ENCODE data around the gene RBM33.

RBM33 gene

GRCh38 chr7:155776606-155777005 lies 132.1 kb downstream of the RBM33 start:
- H3K27me3 ChIP-seq (replicated peaks; ENCODE audit: insufficient read depth, low read length) = no peaks in the 10 kb centered on the region
- H3F3A ChIP-seq (ENCODE audit: insufficient read depth, low read length) = no peaks in the 10 kb centered on the region
- H3K9me3 ChIP-seq (replicated peaks; ENCODE audit: insufficient read depth, low read length) = no peaks in the 10 kb centered on the region
- H3K27ac ChIP-seq (ENCODE audit: low read length) = no peak overlapping the region
- no peak overlapping the region for H3K4me2 ChIP-seq (ENCODE audit: low read depth, low read length)
- H3K36me3 ChIP-seq (replicated peaks; ENCODE audit: insufficient read depth, low read length) = peaks cover 21% of the 10 kb centered on the region; the same call in 1 of the 2 replicates
- DNase-seq = no peak
- no peaks in the 10 kb centered on the region for H3K4me1 ChIP-seq (ENCODE audit: low read length)
- H3K9ac ChIP-seq (ENCODE audit: low read length) = no peak overlapping the region
- no peaks in the 10 kb centered on the region for H3K9me2 ChIP-seq (replicated peaks; ENCODE audit: insufficient read depth, low read length)
- H4K20me1 ChIP-seq (ENCODE audit: insufficient read depth, low read length) = no peaks in the 10 kb centered on the region
- TF ChIP-seq EZH2phosphoT487 (IDR thresholded peaks at IDR 0.05; ENCODE audit: low read length) (no peak), CTCF (IDR thresholded peaks at IDR 0.05; ENCODE audit: low read length) (no peak), EZH2 (optimal IDR thresholded peaks at IDR 0.05; ENCODE audit: low read depth, low read length) (no peak)
- H2AFZ ChIP-seq (ENCODE audit: low read length) = no peak overlapping the region
- H3K4me3 ChIP-seq (ENCODE audit: low read length) = no peak overlapping the region
- H3K79me2 ChIP-seq (ENCODE audit: low read length) = peaks cover 6% of the 10 kb centered on the region; the same call in 1 of the 2 replicates

- H2AFZ ChIP-seq (ENCODE audit: low read length) = no peak overlapping the region
- no peak overlapping the region for H3K4me3 ChIP-seq (ENCODE audit: low read length)
- no peaks in the 10 kb centered on the region for H4K20me1 ChIP-seq (ENCODE audit: insufficient read depth, low read length)
- no peak overlapping the region for H3K9ac ChIP-seq (ENCODE audit: low read length)
- no peak overlapping the region for H3K27ac ChIP-seq (ENCODE audit: low read length)
- H3K36me3 ChIP-seq (replicated peaks; ENCODE audit: insufficient read depth, low read length) = peaks cover 21% of the 10 kb centered on the region; the same call in 1 of the 2 replicates
- no peak overlapping the region for H3K4me2 ChIP-seq (ENCODE audit: low read depth, low read length)
- no peak for DNase-seq
- no peaks in the 10 kb centered on the region for H3K79me2 ChIP-seq (ENCODE audit: low read length)
- H3K4me1 ChIP-seq (ENCODE audit: low read length) = no peaks in the 10 kb centered on the region
- TF ChIP-seq EZH2 (optimal IDR thresholded peaks at IDR 0.05; ENCODE audit: low read depth, low read length) = no peak
- no peak for TF ChIP-seq CTCF (IDR thresholded peaks at IDR 0.05; ENCODE audit: low read length)
- TF ChIP-seq EZH2phosphoT487 (IDR thresholded peaks at IDR 0.05; ENCODE audit: low read length) = no peak
- H3K9me3 ChIP-seq (replicated peaks; ENCODE audit: insufficient read depth, low read length) = no peaks in the 10 kb centered on the region
- H3F3A ChIP-seq (ENCODE audit: insufficient read depth, low read length) = no peaks in the 10 kb centered on the region
- no peaks in the 10 kb centered on the region for H3K9me2 ChIP-seq (replicated peaks; ENCODE audit: insufficient read depth, low read length)
- H3K27me3 ChIP-seq (replicated peaks; ENCODE audit: insufficient read depth, low read length) = no peaks in the 10 kb centered on the region
Measured at GRCh38 chr7:155778349-155778748, 133.9 kb downstream of the RBM33 start.

GRCh38 chr7:155780884-155781283 lies 136.4 kb downstream of the RBM33 start:
- H3K27ac ChIP-seq (ENCODE audit: low read length) = no peak overlapping the region
- H3K36me3 ChIP-seq (replicated peaks; ENCODE audit: insufficient read depth, low read length) = peaks cover 11% of the 10 kb centered on the region; the same call in 1 of the 2 replicates
- H3F3A ChIP-seq (ENCODE audit: insufficient read depth, low read length) = no peaks in the 10 kb centered on the region
- DNase-seq = no peak
- no peaks in the 10 kb centered on the region for H3K27me3 ChIP-seq (replicated peaks; ENCODE audit: insufficient read depth, low read length)
- no peaks in the 10 kb centered on the region for H3K9me3 ChIP-seq (replicated peaks; ENCODE audit: insufficient read depth, low read length)
- no peak overlapping the region for H3K4me2 ChIP-seq (ENCODE audit: low read depth, low read length)
- H4K20me1 ChIP-seq (ENCODE audit: insufficient read depth, low read length) = no peaks in the 10 kb centered on the region
- no peaks in the 10 kb centered on the region for H3K4me1 ChIP-seq (ENCODE audit: low read length)
- H2AFZ ChIP-seq (ENCODE audit: low read length) = no peak overlapping the region
- H3K79me2 ChIP-seq (ENCODE audit: low read length) = no peaks in the 10 kb centered on the region
- H3K9ac ChIP-seq (ENCODE audit: low read length) = no peak overlapping the region
- TF ChIP-seq EZH2phosphoT487 (IDR thresholded peaks at IDR 0.05; ENCODE audit: low read length) (no peak), EZH2 (optimal IDR thresholded peaks at IDR 0.05; ENCODE audit: low read depth, low read length) (no peak)
- H3K9me2 ChIP-seq (replicated peaks; ENCODE audit: insufficient read depth, low read length) = no peaks in the 10 kb centered on the region
- no peak overlapping the region for H3K4me3 ChIP-seq (ENCODE audit: low read length)

GRCh38 chr7:155781433-155781832 lies 137.0 kb downstream of the RBM33 start:
- no peak for DNase-seq
- no peak for TF ChIP-seq CTCF (IDR thresholded peaks at IDR 0.05; ENCODE audit: low read length)
- no peak for TF ChIP-seq EZH2phosphoT487 (IDR thresholded peaks at IDR 0.05; ENCODE audit: low read length)
- no peak for TF ChIP-seq EZH2 (optimal IDR thresholded peaks at IDR 0.05; ENCODE audit: low read depth, low read length)
- H3K9ac ChIP-seq (ENCODE audit: low read length) = no peak overlapping the region
- no peaks in the 10 kb centered on the region for H3K9me3 ChIP-seq (replicated peaks; ENCODE audit: insufficient read depth, low read length)
- peaks cover 11% of the 10 kb centered on the region; the same call in 1 of the 2 replicates for H3K36me3 ChIP-seq (replicated peaks; ENCODE audit: insufficient read depth, low read length)
- H3K4me2 ChIP-seq (ENCODE audit: low read depth, low read length) = no peak overlapping the region
- H3F3A ChIP-seq (ENCODE audit: insufficient read depth, low read length) = no peaks in the 10 kb centered on the region
- no peaks in the 10 kb centered on the region for H3K79me2 ChIP-seq (ENCODE audit: low read length)
- no peak overlapping the region for H2AFZ ChIP-seq (ENCODE audit: low read length)
- no peak overlapping the region for H3K4me3 ChIP-seq (ENCODE audit: low read length)
- no peaks in the 10 kb centered on the region for H3K9me2 ChIP-seq (replicated peaks; ENCODE audit: insufficient read depth, low read length)
- no peaks in the 10 kb centered on the region for H4K20me1 ChIP-seq (ENCODE audit: insufficient read depth, low read length)
- no peak overlapping the region for H3K27ac ChIP-seq (ENCODE audit: low read length)
- no peaks in the 10 kb centered on the region for H3K27me3 ChIP-seq (replicated peaks; ENCODE audit: insufficient read depth, low read length)
- H3K4me1 ChIP-seq (ENCODE audit: low read length) = no peaks in the 10 kb centered on the region
